Ishikawa (cell line): Measurements from ENCODE around the gene HTRA1.

Source experiments
- CEBPB ChIP-seq: IDR thresholded peaks from 2 replicates; pipeline ENCODE4 v1.6.1; 2012
- CREB1 ChIP-seq: IDR thresholded peaks from 2 replicates; pipeline ENCODE4 v1.6.1; 2012; ENCODE audit warnings: low read depth
- EGR1 ChIP-seq: IDR thresholded peaks from 2 replicates; pipeline ENCODE4 v1.6.1; 2012
- EP300 ChIP-seq: IDR thresholded peaks from 2 replicates; pipeline ENCODE4 v1.6.1; 2012; ENCODE audit warnings: borderline replicate concordance
- FOXM1 ChIP-seq: IDR thresholded peaks from 2 replicates; pipeline ENCODE4 v1.6.1; 2012; ENCODE audit warnings: low read depth, borderline replicate concordance
- NFIC ChIP-seq: IDR thresholded peaks from 2 replicates; pipeline ENCODE4 v1.6.1; 2012
- RAD21 ChIP-seq: IDR thresholded peaks from 2 replicates; pipeline ENCODE4 v1.6.1; 2012; ENCODE audit warnings: low read depth
- TAF1 ChIP-seq: IDR thresholded peaks from 2 replicates; pipeline ENCODE4 v1.6.1; 2012; ENCODE audit warnings: low read depth, mild to moderate bottlenecking
- TCF12 ChIP-seq: IDR thresholded peaks from 2 replicates; pipeline ENCODE4 v1.6.1; 2012; ENCODE audit warnings: low read depth
- TEAD4 ChIP-seq: IDR thresholded peaks from 2 replicates; pipeline ENCODE4 v1.6.1; 2012
- YY1 ChIP-seq: IDR thresholded peaks from 2 replicates; pipeline ENCODE4 v1.6.1; 2012; ENCODE audit warnings: low read depth
- ZBTB7A ChIP-seq: IDR thresholded peaks from 2 replicates; pipeline ENCODE4 v1.6.1; 2012; ENCODE audit warnings: low read depth
- TF ChIP-seq, protein P1 (sequence below): IDR thresholded peaks from 2 replicates; pipeline ENCODE4 v1.6.1; 2012
- TF ChIP-seq, protein P2 (sequence below): IDR thresholded peaks from 2 replicates; pipeline ENCODE4 v1.6.1; 2012
- TF ChIP-seq, protein P3 (sequence below): IDR thresholded peaks from 2 replicates; pipeline ENCODE4 v1.6.1; 2012; ENCODE audit warnings: low read depth, mild to moderate bottlenecking

Gene HTRA1

DNA sequence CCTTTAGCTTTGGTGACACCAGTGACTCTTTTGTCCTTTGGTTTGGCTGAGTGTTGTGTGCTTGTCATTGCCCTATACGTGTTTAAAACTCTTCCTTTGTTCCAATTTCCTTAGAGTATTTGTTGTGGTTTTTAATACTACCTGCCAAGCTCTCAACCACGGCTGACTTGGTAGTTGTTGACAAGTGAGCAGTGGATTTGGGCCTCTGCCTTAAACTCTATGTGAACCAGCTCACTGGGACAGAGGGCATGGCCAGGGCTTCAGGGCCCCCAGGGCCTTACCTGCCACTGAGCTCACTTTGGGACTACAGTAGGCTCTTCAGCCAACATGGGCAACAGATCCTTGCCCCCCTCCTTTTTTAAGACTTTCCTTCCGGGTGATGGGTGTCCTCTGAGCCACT lies 89.6 kb downstream of the HTRA1 start:
- TF ChIP-seq CEBPB (no peak), TAF1 (no peak), ZBTB7A (no peak), NFIC (no peak), TEAD4 (no peak), EGR1 (no peak), CREB1 (no peak), EP300 (no peak), YY1 (no peak), FOXM1 (no peak)
- TF ChIP-seq, protein P1, sequence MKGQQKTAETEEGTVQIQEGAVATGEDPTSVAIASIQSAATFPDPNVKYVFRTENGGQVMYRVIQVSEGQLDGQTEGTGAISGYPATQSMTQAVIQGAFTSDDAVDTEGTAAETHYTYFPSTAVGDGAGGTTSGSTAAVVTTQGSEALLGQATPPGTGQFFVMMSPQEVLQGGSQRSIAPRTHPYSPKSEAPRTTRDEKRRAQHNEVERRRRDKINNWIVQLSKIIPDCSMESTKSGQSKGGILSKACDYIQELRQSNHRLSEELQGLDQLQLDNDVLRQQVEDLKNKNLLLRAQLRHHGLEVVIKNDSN = no peak
- TF ChIP-seq, protein P2, sequence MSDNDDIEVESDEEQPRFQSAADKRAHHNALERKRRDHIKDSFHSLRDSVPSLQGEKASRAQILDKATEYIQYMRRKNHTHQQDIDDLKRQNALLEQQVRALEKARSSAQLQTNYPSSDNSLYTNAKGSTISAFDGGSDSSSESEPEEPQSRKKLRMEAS = no peak

DNA sequence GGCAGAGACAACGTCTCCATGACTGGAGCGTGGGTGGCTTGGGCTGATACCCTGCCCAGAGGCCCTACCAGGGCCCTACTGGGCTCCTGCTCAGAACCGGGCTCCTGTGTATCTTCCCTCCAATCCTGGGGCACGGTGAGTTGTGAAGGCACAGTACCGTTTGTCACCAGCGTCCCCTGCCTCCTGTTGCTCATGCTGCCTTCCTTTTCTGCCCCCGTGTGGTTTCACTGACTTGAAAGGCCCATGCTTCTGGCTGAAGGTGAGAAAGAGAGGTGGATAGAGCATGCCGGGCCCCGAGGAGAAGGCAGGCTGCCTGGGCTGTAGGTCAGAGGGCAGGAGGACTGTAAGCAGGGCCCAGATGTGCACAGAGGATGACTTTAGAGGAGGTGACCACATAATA lies 90.1 kb downstream of the HTRA1 start:
- TF ChIP-seq RAD21 (0 out of 2 replicates have a peak, but pooled peaks have one; percentile 12), CREB1 (no peak)

DNA sequence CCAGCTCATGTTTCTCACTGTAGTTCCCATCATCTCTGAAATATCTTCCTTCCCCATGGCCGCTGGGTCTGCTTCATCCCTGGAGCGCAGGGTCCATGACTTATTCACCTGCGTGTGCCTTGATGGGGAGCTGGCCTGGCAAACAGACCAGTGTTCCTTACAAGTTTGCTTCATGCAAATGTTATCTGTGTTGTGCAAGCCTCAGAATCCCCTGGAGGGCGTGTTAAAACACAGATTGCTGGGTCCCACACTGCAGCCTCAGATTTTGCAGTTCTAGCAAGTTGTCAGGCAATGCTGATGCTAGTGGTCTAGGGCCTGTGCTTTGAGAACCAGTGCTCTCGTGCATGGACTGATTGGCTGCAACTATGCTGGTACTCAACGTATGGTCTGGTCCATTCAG lies 92.0 kb downstream of the HTRA1 start:
- no peak for TF ChIP-seq ZBTB7A
- TF ChIP-seq TAF1 = no peak
- no peak for TF ChIP-seq RAD21
- TF ChIP-seq FOXM1 = no peak
- TF ChIP-seq NFIC = no peak
- TF ChIP-seq, protein P1 = no peak
- TF ChIP-seq EP300 = no peak
- TF ChIP-seq, protein P2 = no peak
- TF ChIP-seq, protein P3, sequence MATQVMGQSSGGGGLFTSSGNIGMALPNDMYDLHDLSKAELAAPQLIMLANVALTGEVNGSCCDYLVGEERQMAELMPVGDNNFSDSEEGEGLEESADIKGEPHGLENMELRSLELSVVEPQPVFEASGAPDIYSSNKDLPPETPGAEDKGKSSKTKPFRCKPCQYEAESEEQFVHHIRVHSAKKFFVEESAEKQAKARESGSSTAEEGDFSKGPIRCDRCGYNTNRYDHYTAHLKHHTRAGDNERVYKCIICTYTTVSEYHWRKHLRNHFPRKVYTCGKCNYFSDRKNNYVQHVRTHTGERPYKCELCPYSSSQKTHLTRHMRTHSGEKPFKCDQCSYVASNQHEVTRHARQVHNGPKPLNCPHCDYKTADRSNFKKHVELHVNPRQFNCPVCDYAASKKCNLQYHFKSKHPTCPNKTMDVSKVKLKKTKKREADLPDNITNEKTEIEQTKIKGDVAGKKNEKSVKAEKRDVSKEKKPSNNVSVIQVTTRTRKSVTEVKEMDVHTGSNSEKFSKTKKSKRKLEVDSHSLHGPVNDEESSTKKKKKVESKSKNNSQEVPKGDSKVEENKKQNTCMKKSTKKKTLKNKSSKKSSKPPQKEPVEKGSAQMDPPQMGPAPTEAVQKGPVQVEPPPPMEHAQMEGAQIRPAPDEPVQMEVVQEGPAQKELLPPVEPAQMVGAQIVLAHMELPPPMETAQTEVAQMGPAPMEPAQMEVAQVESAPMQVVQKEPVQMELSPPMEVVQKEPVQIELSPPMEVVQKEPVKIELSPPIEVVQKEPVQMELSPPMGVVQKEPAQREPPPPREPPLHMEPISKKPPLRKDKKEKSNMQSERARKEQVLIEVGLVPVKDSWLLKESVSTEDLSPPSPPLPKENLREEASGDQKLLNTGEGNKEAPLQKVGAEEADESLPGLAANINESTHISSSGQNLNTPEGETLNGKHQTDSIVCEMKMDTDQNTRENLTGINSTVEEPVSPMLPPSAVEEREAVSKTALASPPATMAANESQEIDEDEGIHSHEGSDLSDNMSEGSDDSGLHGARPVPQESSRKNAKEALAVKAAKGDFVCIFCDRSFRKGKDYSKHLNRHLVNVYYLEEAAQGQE = no peak
- no peak for TF ChIP-seq YY1
- TF ChIP-seq EGR1 = no peak
- no peak for TF ChIP-seq CREB1
- no peak for TF ChIP-seq CEBPB
- no peak for TF ChIP-seq TEAD4
- TF ChIP-seq TCF12 = no peak

DNA sequence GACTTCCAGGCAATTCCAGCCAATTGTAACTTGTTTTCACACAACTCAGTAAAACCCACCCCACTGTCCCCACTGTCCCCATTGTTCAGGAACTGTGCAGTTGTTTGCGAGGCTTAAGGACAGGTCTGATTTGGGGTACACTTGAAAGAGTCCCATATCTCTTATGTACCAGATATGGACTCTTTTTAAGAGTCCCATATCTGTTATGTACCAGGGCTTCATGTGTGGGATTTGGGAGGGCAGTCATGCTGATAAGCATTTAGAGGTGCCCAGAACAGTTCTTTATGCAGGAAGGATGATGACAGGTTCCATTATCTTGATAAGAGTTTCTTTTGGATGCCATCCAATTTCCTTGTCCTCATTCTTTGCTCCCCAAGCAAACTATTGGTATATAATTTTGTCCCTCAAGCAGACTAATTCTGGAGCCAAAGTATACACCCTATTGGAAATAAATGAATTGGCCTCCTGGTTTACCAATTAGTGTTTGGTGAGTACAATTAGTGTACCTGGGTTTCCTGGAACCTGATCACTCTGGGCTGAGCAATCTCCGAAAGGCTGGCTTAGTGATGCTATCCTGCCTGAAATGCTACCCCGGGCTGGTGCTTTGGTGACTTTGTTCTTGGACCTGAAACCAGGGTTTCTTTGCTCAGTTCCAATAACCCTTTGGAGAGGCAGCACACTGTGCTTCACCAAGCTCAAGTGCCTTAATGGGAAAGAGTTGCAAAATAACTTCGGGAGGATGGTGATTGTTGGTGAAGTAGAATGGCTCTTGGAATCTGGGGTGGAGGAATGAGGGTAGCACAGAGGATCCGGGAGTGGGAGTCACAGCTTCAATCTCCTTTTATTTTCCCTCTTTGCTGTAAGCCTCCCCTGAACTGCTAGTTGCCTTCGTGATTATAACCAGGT lies 93.0 kb downstream of the HTRA1 start:
- TF ChIP-seq CEBPB (no peak), NFIC (no peak), EP300 (no peak), RAD21 (no peak), TCF12 (no peak), YY1 (no peak), TEAD4 (no peak), EGR1 (no peak), FOXM1 (no peak), CREB1 (no peak), ZBTB7A (no peak), TAF1 (no peak)
- TF ChIP-seq, protein P3 = no peak
- TF ChIP-seq, protein P1 = no peak
- TF ChIP-seq, protein P2 = no peak

DNA sequence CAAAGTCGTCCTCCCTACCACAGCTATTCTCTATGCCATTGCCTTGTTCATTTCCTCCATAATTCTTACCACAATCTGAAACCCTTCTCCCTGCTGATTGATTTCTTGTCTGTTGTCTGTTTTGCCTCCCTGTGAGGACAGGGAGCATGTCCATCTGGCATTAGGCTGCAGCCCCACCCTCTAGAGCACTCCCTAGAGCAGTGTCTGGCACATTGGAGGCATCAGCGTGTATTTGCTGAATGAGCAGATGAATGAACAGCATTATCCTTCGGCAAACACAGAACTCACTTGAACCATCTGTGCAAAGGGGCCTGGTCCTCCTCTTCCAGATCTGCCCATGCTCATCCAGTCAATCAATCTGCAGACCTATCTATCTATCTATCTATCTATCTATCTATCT lies 94.1 kb downstream of the HTRA1 start:
- no peak for TF ChIP-seq EGR1
- no peak for TF ChIP-seq CEBPB
- TF ChIP-seq, protein P1 = no peak
- TF ChIP-seq, protein P3 = no peak
- TF ChIP-seq CREB1 = no peak
- no peak for TF ChIP-seq TEAD4
- no peak for TF ChIP-seq EP300
- TF ChIP-seq, protein P2 = no peak
- no peak for TF ChIP-seq ZBTB7A
- no peak for TF ChIP-seq NFIC
- no peak for TF ChIP-seq TAF1
- no peak for TF ChIP-seq FOXM1
- TF ChIP-seq TCF12 = no peak
- no peak for TF ChIP-seq RAD21
